GM21515 (cell line): Measurements from ENCODE around the gene ESR2.

Experiments used
- ATAC-seq: cut with Tn5 transposase; IDR thresholded peaks from one replicate; pipeline ENCODE4 v1.9.1; 2021; ENCODE audit not compliant: unreplicated experiment

The ESR2 gene

DNA sequence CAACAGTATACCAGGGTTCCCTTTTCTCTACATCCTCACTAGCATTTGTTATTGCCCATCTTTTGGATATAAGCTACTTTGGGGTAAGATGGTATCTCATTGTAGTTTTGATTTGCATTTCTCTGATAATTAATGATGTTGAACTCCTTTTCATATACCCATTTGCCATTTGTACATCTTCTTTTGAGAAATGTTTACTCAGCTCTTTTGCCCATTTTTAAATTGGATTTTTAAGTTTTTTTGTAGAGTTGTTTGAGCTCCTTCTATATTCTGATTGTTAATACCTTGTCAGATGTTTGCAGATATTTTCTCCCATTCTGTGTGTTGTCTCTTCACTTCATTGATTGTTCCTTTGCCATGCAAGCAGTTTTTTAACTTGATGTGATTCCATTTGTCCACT, 22.2 kb downstream of the ESR2 start:
- ATAC-seq: no peak

DNA sequence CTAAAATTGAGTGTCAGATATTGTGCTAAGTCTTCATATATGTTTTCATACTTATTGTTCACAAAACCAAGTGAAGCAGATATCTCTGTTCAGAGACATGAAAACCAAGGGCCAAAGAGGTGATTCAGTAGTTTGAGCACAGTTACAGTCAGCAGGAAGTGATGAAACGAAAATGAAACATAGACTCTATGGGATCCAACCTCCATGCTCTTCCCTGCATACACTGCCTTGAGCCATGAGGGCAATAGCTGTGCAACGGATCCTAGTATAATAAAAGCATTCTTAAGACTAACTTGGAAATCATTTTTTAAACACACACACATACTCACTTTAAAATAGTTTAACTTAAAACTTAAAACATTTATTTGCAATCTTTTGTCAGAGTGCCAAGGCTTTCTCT, 27.9 kb downstream of the ESR2 start:
- no peak for ATAC-seq

DNA sequence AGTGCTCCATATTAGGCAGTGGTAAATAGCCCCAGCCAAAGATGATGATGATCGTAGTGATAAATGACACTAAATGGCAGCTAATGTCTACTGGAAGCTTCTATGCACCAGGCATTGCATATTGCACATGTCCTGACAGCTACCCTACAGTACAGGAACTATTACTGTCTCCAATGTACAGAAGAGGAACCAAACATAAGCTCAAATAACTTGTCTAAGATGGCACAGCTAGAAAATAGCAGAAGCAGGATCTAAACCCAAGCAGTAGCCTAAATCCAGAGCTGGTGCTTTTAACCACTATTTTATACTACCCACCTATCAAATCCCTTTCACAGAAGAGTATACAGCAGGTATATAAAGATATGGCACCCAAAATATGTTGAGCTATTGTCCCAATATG, 28.9 kb downstream of the ESR2 start:
- ATAC-seq: no peak

DNA sequence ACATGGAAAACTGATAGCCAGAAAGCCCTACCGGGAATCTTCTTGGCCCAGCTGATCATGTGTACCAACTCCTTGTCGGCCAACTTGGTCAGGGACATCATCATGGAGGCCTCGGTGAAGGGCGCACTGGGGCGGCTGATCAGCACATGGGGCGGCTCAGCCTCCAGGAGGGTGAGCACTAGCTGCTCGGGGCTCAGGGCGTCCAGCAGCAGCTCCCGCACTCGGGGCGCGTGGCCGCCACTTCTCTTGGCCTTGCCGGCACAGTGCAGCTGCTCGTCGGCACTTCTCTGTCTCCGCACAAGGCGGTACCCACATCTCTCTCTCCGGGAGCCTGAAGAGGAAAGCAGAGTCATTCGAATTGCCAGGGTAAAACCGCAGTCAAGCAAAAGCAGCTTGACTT, 33.8 kb downstream of the ESR2 start:
- no peak for ATAC-seq

DNA sequence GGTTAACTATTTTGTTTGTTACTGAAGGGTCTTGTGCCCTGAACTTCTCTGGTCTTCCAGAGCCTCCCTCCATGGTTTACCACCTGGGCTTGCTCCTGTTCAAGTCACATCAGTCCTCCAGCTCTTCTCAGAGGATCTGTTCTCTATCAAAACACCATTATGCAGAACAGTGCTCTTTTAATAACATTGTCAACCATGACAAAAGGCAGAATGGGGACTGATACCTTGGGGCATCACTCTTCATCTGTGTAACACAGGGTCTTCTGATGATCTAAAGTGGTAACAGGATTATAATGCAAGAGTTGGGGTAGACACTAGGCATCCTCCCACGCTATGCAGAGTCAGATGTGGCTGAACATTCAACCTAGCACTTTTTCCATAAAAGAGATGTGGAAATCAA, 38.4 kb downstream of the ESR2 start:
- ATAC-seq: no peak

DNA sequence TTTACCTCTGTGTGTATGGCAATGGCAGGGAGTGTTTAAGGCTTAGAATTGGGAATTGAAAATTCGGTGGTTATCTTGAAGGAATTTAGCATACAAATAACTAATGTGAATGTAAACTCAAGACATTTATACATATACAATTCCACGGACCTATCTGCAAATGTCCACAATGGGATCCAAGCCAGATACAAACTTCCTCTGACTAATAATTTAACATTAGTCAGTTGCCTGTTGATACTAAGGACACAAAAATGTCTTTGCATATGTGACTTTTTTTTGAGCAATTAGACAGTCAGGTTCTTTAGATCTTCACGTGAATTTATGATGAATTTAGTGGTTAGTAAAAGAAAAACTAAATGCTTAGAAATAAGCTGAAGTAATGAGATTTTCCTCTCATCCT, 40.5 kb downstream of the ESR2 start:
- ATAC-seq: no peak

DNA sequence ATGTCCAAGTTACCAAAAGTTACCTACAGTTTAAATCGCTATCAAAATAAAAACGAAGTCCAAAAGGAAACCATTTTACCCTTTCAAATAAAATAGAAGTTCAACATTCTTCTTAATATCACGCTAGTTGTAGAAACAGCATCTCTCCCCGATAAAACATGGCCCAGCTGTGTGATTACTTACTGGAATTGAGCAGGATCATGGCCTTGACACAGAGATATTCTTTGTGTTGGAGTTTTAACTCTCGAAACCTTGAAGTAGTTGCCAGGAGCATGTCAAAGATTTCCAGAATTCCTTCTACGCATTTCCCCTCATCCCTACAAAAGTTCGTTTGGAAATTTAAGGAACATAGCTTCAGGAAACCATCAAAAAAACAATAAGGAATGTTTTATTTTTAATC, 44.8 kb downstream of the ESR2 start:
- no peak for ATAC-seq

DNA sequence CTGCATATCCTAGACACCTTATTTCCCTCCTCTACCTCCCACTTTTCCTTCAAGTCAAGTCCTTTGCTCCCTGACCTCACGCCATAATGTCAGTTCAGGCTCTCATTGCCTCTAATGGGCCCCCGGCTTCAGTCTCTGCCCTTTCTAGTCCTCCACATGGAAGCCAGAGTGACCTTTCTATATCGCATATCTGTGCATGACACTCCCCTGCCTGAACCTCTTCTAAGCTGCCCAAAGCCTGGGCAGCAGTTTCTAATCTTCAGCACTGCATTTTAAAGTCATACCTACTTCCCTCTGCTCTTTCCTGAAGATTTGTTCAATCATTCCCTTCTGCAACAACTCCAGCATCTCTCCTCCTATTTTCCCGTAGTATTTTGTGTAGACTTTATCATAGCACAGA, 45.5 kb downstream of the ESR2 start:
- no peak for ATAC-seq

DNA sequence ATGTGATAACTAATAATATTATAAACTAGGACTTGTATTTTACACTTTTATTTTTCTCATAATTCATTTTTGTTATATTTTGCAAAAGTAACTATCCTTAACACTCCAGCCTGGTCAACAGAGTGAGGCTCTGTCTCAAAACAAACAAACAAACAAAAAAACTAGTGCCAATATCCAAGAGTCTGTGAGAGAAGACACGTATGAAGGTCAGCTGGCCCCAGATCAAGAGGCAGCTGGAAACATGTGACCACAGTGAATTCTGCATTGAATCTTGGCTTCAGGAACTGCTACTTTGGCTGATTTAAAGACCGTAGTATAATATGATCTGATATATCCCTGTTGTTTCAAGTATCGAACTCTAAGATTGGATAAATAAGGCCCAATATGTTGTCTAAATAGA, 47.0 kb downstream of the ESR2 start:
- no peak for ATAC-seq

DNA sequence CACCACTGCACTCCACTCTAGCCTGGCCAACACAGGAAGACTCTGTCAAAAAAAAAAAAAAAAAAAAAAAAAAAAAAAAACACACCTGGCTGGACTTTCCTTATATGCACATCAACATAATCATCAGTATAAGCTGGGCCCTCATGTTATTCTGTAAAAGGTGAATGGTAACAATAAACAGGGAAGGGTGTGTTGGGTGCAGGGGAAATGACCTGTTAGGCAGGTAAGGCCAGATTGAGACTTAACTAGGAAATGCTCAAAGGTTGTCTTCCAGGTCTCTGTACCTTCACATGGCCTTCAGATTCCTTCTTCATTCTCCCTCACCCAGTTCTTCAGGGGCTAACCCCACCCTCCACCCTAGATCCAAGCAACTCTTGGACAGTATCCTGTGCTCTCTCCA, 47.5 kb downstream of the ESR2 start:
- no peak for ATAC-seq

DNA sequence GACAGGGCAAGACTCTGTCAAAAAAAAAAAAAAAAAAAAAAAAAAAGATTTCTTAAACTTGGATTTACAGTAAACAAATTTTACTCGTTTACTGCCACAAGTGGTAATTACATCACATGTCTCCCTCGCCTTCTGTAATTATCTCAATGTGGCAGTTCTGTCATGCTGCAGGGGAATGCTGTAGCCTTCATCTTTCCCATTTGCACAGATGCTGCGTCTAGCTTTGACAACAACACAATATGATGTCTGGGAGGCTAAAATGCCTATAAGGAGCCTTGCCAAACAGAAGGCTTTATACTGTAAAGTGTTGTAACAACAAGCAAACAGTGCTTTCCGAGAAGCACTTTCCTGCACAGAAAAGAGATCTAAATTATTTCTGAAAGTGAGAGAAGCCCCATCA, 48.7 kb downstream of the ESR2 start:
- no peak for ATAC-seq

DNA sequence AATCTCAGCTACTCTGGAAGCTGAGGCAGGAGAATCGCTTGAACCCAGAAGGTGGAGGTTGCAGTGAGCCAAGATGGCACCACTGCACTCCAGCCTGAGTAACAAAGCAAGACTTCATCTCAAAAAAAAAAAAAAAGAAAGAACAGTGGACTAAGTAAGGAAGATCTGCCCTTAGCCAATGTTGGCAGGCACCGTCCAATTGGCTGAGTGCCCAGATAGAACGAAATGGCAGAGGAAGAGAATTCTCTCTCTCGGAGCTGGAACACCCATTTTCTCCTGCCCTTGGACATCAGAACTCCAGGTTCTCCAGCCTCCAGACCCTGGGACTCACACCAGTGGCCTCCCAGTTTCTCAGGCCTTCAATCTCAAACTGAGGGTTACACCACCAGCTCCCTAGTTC, 49.9 kb downstream of the ESR2 start:
- no peak for ATAC-seq

DNA sequence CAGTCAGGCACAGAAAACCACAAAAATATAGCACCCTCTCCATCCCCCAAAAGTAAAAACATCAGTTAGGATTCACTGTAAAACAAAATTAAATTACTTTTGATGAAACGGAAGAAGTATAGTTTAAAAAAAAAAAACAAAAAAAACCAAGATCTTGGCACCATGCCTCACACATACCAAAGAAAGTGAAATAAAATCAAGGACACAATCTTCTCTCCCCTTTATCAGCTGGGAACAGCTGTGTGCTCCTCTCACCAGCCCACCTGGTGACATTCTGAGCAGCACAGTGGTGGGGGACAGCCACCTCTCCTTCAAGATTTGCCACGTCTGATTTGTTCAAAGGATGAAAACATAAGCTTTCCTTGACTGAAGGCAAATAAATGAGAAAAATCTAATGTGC, 55.5 kb downstream of the ESR2 start:
- ATAC-seq: no peak

DNA sequence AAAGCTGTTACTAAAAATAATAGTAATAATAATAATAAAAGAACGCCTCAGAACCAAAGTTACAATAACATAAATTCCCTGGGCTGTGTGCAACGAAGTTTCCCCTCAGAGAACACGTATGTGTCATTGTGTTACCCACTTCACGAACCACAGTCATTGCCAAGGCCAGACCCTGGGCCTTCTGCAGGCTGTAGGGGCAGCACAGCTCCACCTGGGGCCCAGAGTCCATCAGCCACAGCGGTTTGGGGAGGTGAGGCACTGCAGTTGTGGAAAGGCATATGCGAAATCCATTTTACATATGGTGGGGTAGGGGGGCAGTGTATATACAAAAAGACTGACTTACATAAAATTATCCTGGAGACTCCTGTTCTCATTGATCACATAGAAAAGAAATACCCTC, 56.1 kb downstream of the ESR2 start:
- no peak for ATAC-seq

DNA sequence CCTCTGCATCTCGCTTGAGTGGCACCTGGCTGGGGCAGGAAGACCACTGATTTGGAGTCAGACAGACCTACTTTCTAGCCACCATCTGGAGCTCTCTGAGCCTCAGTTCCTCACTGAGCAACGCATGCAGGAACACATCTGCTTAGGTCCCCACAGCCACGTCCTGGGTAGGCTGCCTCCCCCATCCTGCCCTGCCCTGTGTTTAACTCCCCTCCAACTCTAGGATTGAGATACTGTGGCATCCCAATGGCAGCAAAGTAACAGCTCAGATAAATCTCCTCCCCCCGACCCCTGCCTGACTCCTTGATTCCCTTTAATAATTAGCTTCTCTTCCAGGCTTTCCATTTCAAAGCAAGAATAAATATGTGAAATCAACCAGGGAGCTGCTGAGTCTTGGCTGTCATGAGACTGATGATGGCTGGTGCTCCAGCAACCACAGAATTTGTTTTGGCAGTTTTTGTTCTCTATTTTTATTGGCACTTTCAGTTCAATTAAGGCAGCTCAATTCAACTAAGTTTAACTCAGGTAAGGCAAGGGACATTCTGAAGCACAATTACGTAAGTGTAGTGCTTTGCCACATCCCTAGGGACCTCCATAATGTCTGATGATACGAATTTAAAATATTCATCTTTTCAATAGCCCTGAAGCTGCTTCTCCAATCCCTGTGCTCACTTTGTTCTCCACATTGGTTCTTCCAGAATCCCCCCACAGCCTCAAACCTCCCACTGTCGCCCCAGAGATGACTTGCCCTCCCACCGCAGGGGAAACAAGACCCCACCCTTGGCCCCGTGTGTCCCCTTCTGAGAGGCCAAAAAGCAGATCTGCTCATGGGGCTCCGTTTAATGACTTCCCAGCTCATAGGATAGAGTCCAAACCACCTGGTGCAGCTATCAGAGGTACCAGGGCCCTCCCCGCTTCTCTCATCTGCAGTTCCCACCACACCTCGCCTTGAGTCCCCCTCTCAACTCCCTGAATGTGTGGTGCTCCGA, 58.2 kb downstream of the ESR2 start:
- peak; percentile 75 for ATAC-seq

DNA sequence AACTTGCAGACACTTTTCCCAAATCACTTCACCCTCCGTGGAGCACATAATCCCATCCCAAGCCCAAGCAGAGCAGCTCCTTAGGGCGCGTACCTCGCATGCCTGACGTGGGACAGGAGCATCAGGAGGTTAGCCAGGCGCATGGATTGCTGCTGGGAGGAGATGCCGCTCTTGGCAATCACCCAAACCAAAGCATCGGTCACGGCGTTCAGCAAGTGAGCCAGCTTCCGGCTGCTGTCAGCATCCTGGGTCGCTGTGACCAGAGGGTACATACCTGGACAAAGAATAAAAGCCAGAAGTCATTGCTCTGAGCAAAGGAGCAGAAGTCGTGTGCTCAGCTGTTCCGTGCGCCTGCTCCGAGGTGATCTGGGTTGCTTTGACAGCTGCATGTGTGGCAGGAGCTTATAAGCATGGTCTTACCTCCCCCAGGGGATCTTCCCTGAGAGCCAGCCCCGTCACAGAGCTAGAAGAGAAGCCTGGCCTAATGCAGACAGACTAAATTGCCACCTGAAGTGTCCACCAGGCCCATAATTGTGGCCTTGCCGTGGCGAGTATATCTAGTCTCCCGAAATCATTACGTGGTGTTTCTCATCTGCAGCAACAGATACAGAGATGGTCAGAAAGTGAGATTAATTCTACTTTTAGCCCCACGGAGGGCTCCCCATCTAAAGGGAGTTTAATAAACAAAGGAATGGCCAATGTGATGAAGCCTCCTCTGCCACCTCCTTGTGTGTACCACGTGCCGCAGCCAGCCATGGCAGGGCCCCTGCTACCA, 59.1 kb downstream of the ESR2 start:
- ATAC-seq: no peak

DNA sequence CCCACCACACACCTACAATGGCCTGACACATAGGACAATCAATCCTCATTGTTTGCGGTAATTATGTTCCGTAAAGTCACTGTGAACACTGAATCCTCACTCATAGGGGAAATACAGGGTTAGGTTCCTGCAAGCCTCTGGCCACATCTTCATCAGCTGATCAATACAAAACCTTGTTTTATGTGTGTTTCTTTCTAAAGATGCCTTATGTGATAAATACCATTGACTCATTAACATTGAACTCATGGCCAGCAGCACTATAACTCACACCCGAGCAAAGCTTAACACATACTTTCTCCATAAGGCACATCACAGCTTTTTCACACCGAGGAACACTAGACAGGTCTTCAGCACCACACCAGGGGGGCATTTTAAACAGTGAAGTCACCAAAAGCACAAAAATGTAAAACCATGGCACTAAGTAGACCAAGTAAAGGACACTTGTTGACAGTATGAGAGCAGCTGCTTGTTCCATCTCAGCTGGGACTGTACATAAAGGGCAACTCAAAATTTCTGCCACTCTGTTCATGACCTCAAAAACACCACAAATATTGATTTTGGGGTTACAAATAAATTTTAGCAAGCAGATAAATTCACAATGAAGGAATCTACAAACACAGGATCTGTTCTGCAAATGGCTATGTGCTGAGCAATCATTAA, 60.5 kb downstream of the ESR2 start:
- ATAC-seq: no peak

DNA sequence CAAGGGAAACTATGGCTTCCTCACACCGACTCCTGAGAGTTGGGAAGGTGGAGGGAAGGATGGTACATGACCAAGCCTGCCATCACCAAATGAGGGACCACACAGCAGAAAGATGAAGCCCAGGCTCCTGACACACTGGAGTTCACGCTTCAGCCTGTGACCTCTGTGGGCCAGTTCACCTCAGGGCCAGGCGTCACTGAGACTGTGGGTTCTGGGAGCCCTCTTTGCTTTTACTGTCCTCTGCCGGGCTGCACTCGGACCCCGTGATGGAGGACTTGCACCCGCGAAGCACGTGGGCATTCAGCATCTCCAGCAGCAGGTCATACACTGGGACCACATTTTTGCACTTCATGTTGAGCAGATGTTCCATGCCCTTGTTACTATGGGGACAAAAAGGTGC, 61.2 kb downstream of the ESR2 start:
- no peak for ATAC-seq

DNA sequence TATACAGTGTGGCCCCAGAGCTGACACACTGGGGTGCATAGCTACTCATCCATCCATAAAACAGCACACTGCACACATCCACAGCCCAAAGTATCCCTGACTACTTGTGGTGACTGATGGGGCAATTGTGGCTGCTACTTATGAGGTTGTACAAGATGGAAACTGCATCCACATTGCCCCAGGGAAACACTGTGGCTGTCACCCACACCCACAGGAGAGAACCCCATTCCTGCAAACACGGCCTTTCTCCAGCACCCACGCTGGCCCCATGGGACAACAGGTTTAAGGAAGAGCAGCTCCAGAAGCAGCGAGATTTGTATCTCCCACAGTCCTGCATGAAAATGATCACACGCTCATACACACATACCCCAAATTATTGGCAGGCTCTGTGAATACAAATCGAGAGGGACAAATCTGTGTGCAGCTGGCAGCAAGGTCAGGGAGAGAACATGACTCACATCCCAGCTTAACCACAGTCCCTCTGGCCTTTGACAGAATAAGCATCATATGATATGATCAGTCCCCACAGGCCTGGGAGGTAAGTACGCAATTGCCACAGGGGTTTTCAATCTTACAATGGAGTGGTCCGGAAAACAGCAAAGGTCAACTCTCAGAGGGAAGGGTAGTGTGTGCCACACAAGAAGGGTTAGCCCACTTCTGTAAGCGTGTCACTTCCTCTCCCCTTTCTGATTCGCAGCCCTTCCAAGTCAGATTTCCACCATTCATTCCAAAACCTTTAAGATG, 61.9 kb downstream of the ESR2 start:
- ATAC-seq: no peak

DNA sequence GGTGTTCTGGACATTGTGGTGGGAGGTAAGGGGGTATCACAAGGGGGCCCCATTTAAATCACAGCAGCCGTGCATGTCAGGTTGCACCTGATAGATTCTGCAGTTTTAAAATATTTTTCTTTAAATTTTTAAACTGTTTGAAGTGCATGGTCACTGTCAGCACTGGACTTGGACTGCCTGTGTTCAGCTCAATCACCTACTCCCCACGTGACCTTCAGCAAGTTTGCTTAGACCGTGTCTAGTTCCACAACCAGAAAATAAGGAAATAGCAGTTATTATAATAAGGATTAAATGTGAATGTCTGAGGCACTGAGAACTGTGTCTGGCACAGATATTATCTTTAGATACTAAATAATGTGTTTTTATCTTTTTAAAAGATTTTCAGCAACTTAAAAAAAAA, 64.7 kb downstream of the ESR2 start:
- no peak for ATAC-seq

DNA sequence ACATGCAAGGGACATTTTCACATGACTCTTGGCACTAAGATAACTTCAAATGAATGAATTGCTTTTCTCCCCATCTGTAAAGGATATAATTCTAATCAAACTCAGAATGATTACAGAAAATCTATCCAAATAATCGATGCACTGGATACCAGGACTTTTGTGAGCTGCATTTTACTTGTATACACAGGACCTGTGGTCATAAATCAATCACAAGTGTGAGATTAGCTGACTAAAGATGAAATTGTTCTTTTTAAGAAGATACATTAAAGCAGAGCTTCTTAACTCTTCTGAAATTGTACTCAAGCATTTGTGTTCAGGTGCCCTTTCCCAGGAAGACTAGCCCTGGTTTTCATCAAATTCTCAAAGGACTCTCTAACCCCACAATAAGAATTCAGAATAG, 66.3 kb downstream of the ESR2 start:
- ATAC-seq: no peak
